IMR-90 (cell line): ENCODE results near the gene SLC40A1. TPM values are rescaled to one million over a fixed set of nuclear protein-coding genes. Genes with fewer than 3 reads are reported as not detected.

Source experiments
- ATAC-seq: fragments of 200-7000 bp; cut with Tn5 transposase; 2 replicates; pipeline ENCODE4 v1.9.1; 2020; ENCODE audit warnings: low read depth, mild to moderate bottlenecking, moderate library complexity
- BruUV-seq: library from RNA; stranded (reverse); fragments of 400-500 nt; replicated peaks from 2 replicates; lab custom pipeline; 2021; lab: Mats Ljungman, UMichigan
- CTCF ChIA-PET: fragments of 300-600 bp; formaldehyde crosslinking; extraction: SDS; loops from one replicate; lab custom pipeline; 2021; ENCODE audit warnings: antibody characterized with exemption; lab: Yijun Ruan, JAX
- POLR2A ChIA-PET: fragments of 300-600 bp; sonication (Branson Sonifier 250); formaldehyde crosslinking; loops from one replicate; lab custom pipeline; 2022; ENCODE audit warnings: antibody characterized with exemption; ENCODE audit not compliant: unreplicated experiment; lab: Charles Lee
- DNase-seq: peaks from one replicate; pipeline ENCODE4 v3.0.0; 2013
- H2AFZ ChIP-seq: replicated peaks from 2 replicates; pipeline ENCODE3; 2013; ENCODE audit warnings: low read length, mild to moderate bottlenecking; ENCODE audit not compliant: poor library complexity
- H2AK5ac ChIP-seq: 2 replicates; pipeline ENCODE4 v1.6.1; 2013; ENCODE audit warnings: low read depth, low read length, inconsistent platforms
- H2AK9ac ChIP-seq: replicated peaks from 2 replicates; pipeline ENCODE3; 2013; ENCODE audit warnings: mild to moderate bottlenecking, low read depth, low read length, moderate library complexity; ENCODE audit not compliant: poor library complexity
- H2BK120ac ChIP-seq: 2 replicates; pipeline ENCODE4 v1.6.1; 2013; ENCODE audit warnings: low read depth, low read length, inconsistent platforms
- H2BK15ac ChIP-seq: 3 replicates; pipeline ENCODE4 v1.6.1; 2013; ENCODE audit warnings: low read depth, low read length, inconsistent platforms
- H2BK20ac ChIP-seq: 2 replicates; pipeline ENCODE4 v1.6.1; 2013; ENCODE audit warnings: low read depth, mild to moderate bottlenecking, inconsistent platforms, low read length, moderate library complexity
- H2BK5ac ChIP-seq: 2 replicates; pipeline ENCODE4 v1.6.1; 2013; ENCODE audit warnings: mild to moderate bottlenecking, low read depth, low read length, inconsistent platforms; ENCODE audit not compliant: poor library complexity, severe bottlenecking
- H3K14ac ChIP-seq: replicated peaks from 2 replicates; pipeline ENCODE4 v1.6.1; 2013; ENCODE audit warnings: low read depth, low read length, inconsistent platforms
- H3K18ac ChIP-seq: 2 replicates; pipeline ENCODE4 v1.6.1; 2013; ENCODE audit warnings: low read depth, low read length, control low read depth
- H3K23ac ChIP-seq: 2 replicates; pipeline ENCODE4 v1.6.1; 2013; ENCODE audit warnings: low read depth, low read length, inconsistent platforms
- H3K27ac ChIP-seq: 2 replicates; pipeline ENCODE4 v1.5.1; 2013; ENCODE audit warnings: mild to moderate bottlenecking, control low read depth, low read length; ENCODE audit not compliant: insufficient read depth
- H3K27me3 ChIP-seq: 2 replicates; pipeline ENCODE4 v1.6.1; 2013; ENCODE audit warnings: low read length; ENCODE audit not compliant: control insufficient read depth, insufficient read depth
- H3K36me3 ChIP-seq: 2 replicates; pipeline ENCODE4 v1.6.1; 2013; ENCODE audit warnings: low read length, mixed read lengths; ENCODE audit not compliant: control insufficient read depth, insufficient read depth
- H3K4ac ChIP-seq: 2 replicates; pipeline ENCODE4 v1.6.1; 2013; ENCODE audit warnings: low read depth, low read length, inconsistent platforms
- H3K4me1 ChIP-seq: 2 replicates; pipeline ENCODE4 v1.6.1; 2013; ENCODE audit warnings: low read length, mixed read lengths; ENCODE audit not compliant: control insufficient read depth, insufficient read depth
- H3K4me2 ChIP-seq: 2 replicates; pipeline ENCODE4 v1.6.1; 2013; ENCODE audit warnings: low read depth, mild to moderate bottlenecking, control low read depth, low read length, moderate library complexity
- H3K4me3 ChIP-seq: 2 replicates; pipeline ENCODE4 v1.5.1; 2013; ENCODE audit warnings: low read depth, mild to moderate bottlenecking, control low read depth, low read length, moderate library complexity; ENCODE audit not compliant: insufficient read depth
- H3K56ac ChIP-seq: 2 replicates; pipeline ENCODE4 v1.6.1; 2013; ENCODE audit warnings: low read length, inconsistent platforms; ENCODE audit not compliant: insufficient read depth; ENCODE audit errors: extremely low read depth
- H3K79me1 ChIP-seq, 2 experiments: 2 replicates each; pipeline ENCODE4 v1.6.1; 2013; ENCODE audit warnings: low read length in 2 of 2, inconsistent platforms in 1 of 2, low read depth in 1 of 2
- H3K9ac ChIP-seq: 2 replicates; pipeline ENCODE4 v1.6.1; 2013; ENCODE audit warnings: low read depth, low read length, control low read depth
- H3K9me1 ChIP-seq: 2 replicates; pipeline ENCODE4 v1.6.1; 2013; ENCODE audit warnings: low read length, inconsistent platforms; ENCODE audit not compliant: insufficient read depth
- H3K9me3 ChIP-seq: 2 replicates; pipeline ENCODE4 v1.6.1; 2013; ENCODE audit warnings: low read length; ENCODE audit not compliant: control insufficient read depth, insufficient read depth
- H4K20me1 ChIP-seq: 2 replicates; pipeline ENCODE4 v1.6.1; 2013; ENCODE audit warnings: low read length, inconsistent platforms; ENCODE audit not compliant: insufficient read depth
- H4K5ac ChIP-seq: 2 replicates; pipeline ENCODE4 v1.6.1; 2013; ENCODE audit warnings: mild to moderate bottlenecking, low read depth, low read length, control low read depth
- H4K8ac ChIP-seq, 2 experiments: 2 replicates each; pipeline ENCODE4 v1.6.1; 2013; ENCODE audit warnings: low read depth in 2 of 2, low read length in 2 of 2, control low read depth in 1 of 2, inconsistent platforms in 1 of 2
- H4K91ac ChIP-seq: 2 replicates; pipeline ENCODE4 v1.6.1; 2013; ENCODE audit warnings: low read depth, low read length, inconsistent platforms; ENCODE audit not compliant: insufficient read depth
- BHLHE40 ChIP-seq: fragments of 150-350 bp; IDR thresholded peaks from 2 replicates; pipeline ENCODE4 v1.6.1; 2016; ENCODE audit warnings: mild to moderate bottlenecking, low read depth, low read length
- CEBPB ChIP-seq: IDR thresholded peaks from 2 replicates; pipeline ENCODE4 v1.6.1; 2012; ENCODE audit warnings: low read depth, low read length, improper control_type of control experiment
- CHD1 ChIP-seq: IDR thresholded peaks from 2 replicates; pipeline ENCODE4 v1.6.1; 2012; ENCODE audit warnings: low read depth, low read length, improper control_type of control experiment
- CTCF ChIP-seq: conservative IDR thresholded peaks from 2 replicates; pipeline ENCODE4 v1.5.1; 2012; ENCODE audit warnings: mild to moderate bottlenecking, low read depth, low read length, improper control_type of control experiment
- ELK1 ChIP-seq: fragments of 150-350 bp; IDR thresholded peaks from 2 replicates; pipeline ENCODE4 v1.6.1; 2016; ENCODE audit warnings: low read depth, mild to moderate bottlenecking, low read length, moderate library complexity, borderline replicate concordance
- FOS ChIP-seq: fragments of 150-350 bp; IDR thresholded peaks from 2 replicates; pipeline ENCODE4 v1.6.1; 2016; ENCODE audit warnings: low read depth, low read length
- MAFK ChIP-seq: IDR thresholded peaks from 2 replicates; pipeline ENCODE4 v1.6.1; 2012; ENCODE audit warnings: low read depth, low read length, improper control_type of control experiment
- MAZ ChIP-seq: IDR thresholded peaks from 2 replicates; pipeline ENCODE4 v1.6.1; 2012; ENCODE audit warnings: low read depth, mild to moderate bottlenecking, low read length, improper control_type of control experiment, moderate library complexity, borderline replicate concordance
- NFE2L2 ChIP-seq: fragments of 150-350 bp; IDR thresholded peaks from 2 replicates; pipeline ENCODE4 v1.6.1; 2016; ENCODE audit warnings: low read depth, mild to moderate bottlenecking, low read length
- POLR2A ChIP-seq: IDR thresholded peaks from 2 replicates; pipeline ENCODE4 v1.6.1; 2012; ENCODE audit warnings: mild to moderate bottlenecking, low read depth, low read length
- RAD21 ChIP-seq: IDR thresholded peaks from 2 replicates; pipeline ENCODE4 v1.6.1; 2012; ENCODE audit warnings: low read length, improper control_type of control experiment
- RCOR1 ChIP-seq: IDR thresholded peaks from 2 replicates; pipeline ENCODE4 v1.6.1; 2012; ENCODE audit warnings: mild to moderate bottlenecking, low read length, improper control_type of control experiment; ENCODE audit not compliant: insufficient replicate concordance
- RFX5 ChIP-seq: IDR thresholded peaks from 2 replicates; pipeline ENCODE4 v1.8.0; 2012; ENCODE audit warnings: low read depth, mild to moderate bottlenecking, low read length, moderate library complexity
- SMC3 ChIP-seq: fragments of 150-350 bp; IDR thresholded peaks from 2 replicates; pipeline ENCODE4 v1.6.1; 2016; ENCODE audit warnings: low read depth, mild to moderate bottlenecking, antibody characterized with exemption, low read length, moderate library complexity
- USF2 ChIP-seq: fragments of 150-350 bp; IDR thresholded peaks from 2 replicates; pipeline ENCODE4 v1.6.1; 2017; ENCODE audit warnings: mild to moderate bottlenecking, antibody characterized with exemption, low read length, low read depth
- WGBS, 2 experiments: methylation state at CpG; one replicate each; pipeline versions ENCODE4 v1.1.5 to v1.1.7; 2013; ENCODE audit warnings: missing lambda C conversion rate in 2 of 2; ENCODE audit not compliant: insufficient read length in 1 of 2; ENCODE audit errors: extremely low coverage in 2 of 2; 5-methylcytosine and 5-hydroxymethylcytosine counted together
- dilution Hi-C: fragments of 300-500 bp; cut with HindIII; formaldehyde crosslinking; loops from one replicate; pipeline ENCODE4 v1.14.3; 2018; ENCODE audit warnings: low sequenced_read_pairs; ENCODE audit not compliant: unreplicated experiment
- in situ Hi-C: fragments of 300-500 bp; cut with MboI; formaldehyde crosslinking; loops from 3 replicates; pipeline ENCODE4 v1.14.3; 2019; ENCODE audit warnings: low sequenced_read_pairs, inconsistent platforms, mixed read lengths
- intact Hi-C: fragments of 100-400 bp; cut with micrococcal nuclease; formaldehyde crosslinking; loops from 2 replicates; pipeline ENCODE4 v1.10.0; 2022
- polyA plus RNA-seq, 3 experiments: library from polyadenylated mRNA; depleted of rRNA; stranded (reverse); fragments of >200 nt; gene quantifications; 2 replicates each; pipeline ENCODE4 v1.2.3, GENCODE V29; 2012; ENCODE audit warnings: low replicate concordance in 1 of 3
- total RNA-seq: library from RNA; depleted of rRNA; stranded (reverse); fragments of >200 nt; gene quantifications from 2 replicates; pipeline ENCODE4 v1.2.3, GENCODE V29; 2012

Gene SLC40A1
- total and polyA plus RNA-seq, 2 of the 4 experiments (the other 2 are of a cell fraction): 1.5 to 5.0 TPM

- H3K4me2 ChIP-seq: 0 out of 2 replicates have a peak overlapping the region, but pooled peaks have one; percentile 36
- ChIA-PET POLR2A (no interaction called here), CTCF (no interaction called here)
- no peak overlapping the region for H3K4ac ChIP-seq
- H4K91ac ChIP-seq: no peak overlapping the region
- peaks cover 6% of the 10 kb centered on the region; the same call in 1 of the 2 replicates for H3K36me3 ChIP-seq
- H3K4me3 ChIP-seq: no peak overlapping the region
- peaks cover 5% of the 10 kb centered on the region; the same call in 1 of the 2 replicates for H3K9me1 ChIP-seq
- BruUV-seq: no TSS peak
- no peaks in the 10 kb centered on the region for H3K9me3 ChIP-seq
- no peak overlapping the region for H2AK5ac ChIP-seq
- H4K5ac ChIP-seq: no peak overlapping the region
- DNase-seq: no peak
- no peak overlapping the region for H3K14ac ChIP-seq
- TF ChIP-seq BHLHE40: no peak
- no peak for TF ChIP-seq ELK1
- TF ChIP-seq SMC3: no peak
- no peak for TF ChIP-seq CHD1
- no peak for TF ChIP-seq NFE2L2
- no peak for TF ChIP-seq USF2
- no peak for TF ChIP-seq CEBPB
- TF ChIP-seq MAFK: no peak
- no peak for TF ChIP-seq RFX5
- TF ChIP-seq MAZ: no peak
- no peak for TF ChIP-seq RCOR1
- TF ChIP-seq POLR2A: no peak
- TF ChIP-seq RAD21: no peak
- TF ChIP-seq FOS: no peak
- TF ChIP-seq CTCF: no peak
- H3K79me1 ChIP-seq: no peaks in the 10 kb centered on the region
- no peak overlapping the region for H2BK5ac ChIP-seq
- intact Hi-C loops: no loop called here
- no peak overlapping the region for H2BK15ac ChIP-seq
- no peak overlapping the region for H3K27ac ChIP-seq
- ATAC-seq: no peak
- WGBS, 2 experiments: no CpG with 5 or more reads among the region's 1 CpG
- no peak overlapping the region for H3K23ac ChIP-seq
- H2BK120ac ChIP-seq: no peak overlapping the region
- peaks cover 2% of the 10 kb centered on the region; the same call in 1 of the 2 replicates for H3K27me3 ChIP-seq
- H4K20me1 ChIP-seq: no peaks in the 10 kb centered on the region
- H3K56ac ChIP-seq: no peak overlapping the region
- H4K8ac ChIP-seq: no peak overlapping the region
- H2AFZ ChIP-seq: no peak overlapping the region
- in situ Hi-C loops: no loop called here
- dilution Hi-C loops: no loop called here
- no peak overlapping the region for H3K9ac ChIP-seq
- peaks cover 2% of the 10 kb centered on the region; the same call in 1 of the 2 replicates for H3K4me1 ChIP-seq
- H2AK9ac ChIP-seq: no peak overlapping the region
- no peak overlapping the region for H2BK20ac ChIP-seq
- no peak overlapping the region for H3K18ac ChIP-seq
Measured at GRCh38 chr2:189578272-189578950, 2.2 kb downstream of the SLC40A1 start.
